MM.1S (cell line): ENCODE results near the gene ATAD3C.

ENCODE experiments used
- CTCF ChIP-seq: fragments of 300-600 bp; sonication (generic); IDR thresholded peaks from 2 replicates; pipeline ENCODE4 v1.5.1; 2016; ENCODE audit warnings: antibody characterized with exemption, low read length, mixed read lengths
- EZH2 ChIP-seq: fragments of 300-600 bp; sonication (generic); optimal IDR thresholded peaks from 2 replicates; pipeline ENCODE3; 2017; ENCODE audit warnings: low read depth, mild to moderate bottlenecking, antibody characterized with exemption, low read length, mixed read lengths
- EZH2phosphoT487 ChIP-seq: fragments of 300-600 bp; sonication (generic); IDR thresholded peaks from 2 replicates; pipeline ENCODE4 v1.6.1; 2018; ENCODE audit warnings: antibody characterized with exemption, low read length

DNA sequence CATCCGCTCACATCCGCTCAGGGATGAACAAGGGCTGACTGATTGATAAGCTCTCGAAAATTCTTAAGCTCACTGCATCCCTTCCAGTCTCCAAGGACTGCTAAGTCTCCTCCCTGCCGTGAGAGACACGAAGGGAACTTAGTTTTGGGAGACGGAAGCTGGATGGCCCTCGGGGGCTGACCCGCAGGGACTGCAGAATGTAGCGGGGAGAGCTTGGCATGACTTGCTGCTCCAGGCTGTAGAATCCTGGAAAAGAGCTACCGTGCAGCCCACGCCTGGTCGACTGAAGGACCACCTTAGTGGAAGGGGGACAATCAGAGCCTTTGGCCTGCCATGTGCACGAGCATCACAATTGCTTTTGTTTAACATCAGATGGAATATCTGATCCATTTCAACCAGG is 33.7 kb upstream of the ATAD3C start:
- no peak for TF ChIP-seq CTCF
- TF ChIP-seq EZH2, result no peak
- no peak for TF ChIP-seq EZH2phosphoT487
